HEK293 (cell line): ENCODE data around the gene FRZB.

Source experiments
- CTCF ChIA-PET: fragments of 350-600 bp; formaldehyde crosslinking; extraction: SDS; loops from one replicate; lab custom pipeline; 2021; ENCODE audit warnings: antibody characterized with exemption; lab: Yijun Ruan, JAX
- POLR2A ChIA-PET: fragments of 300-600 bp; formaldehyde crosslinking; extraction: SDS; loops from one replicate; lab custom pipeline; 2020; ENCODE audit warnings: antibody characterized with exemption, inconsistent platforms; lab: Yijun Ruan, JAX
- H3K27ac ChIP-seq: fragments of 200-500 bp; sonication (Bioruptor generic); 2 replicates; pipeline ENCODE4 v1.5.1; 2014; ENCODE audit warnings: low read depth, low read length, control low read depth, inconsistent platforms; ENCODE audit errors: extremely low read depth
- H3K36me3 ChIP-seq, 2 experiments: fragments of 200-500 bp in 1 of 2; sonication (Bioruptor generic) in 1 of 2; 1 replicate in 1 of 2; 2 replicates in 1 of 2; pipeline ENCODE4 v1.5.1; 2014 to 2017; ENCODE audit warnings: inconsistent platforms in 2 of 2, low read length in 2 of 2; ENCODE audit not compliant: control insufficient read depth in 2 of 2, insufficient read depth in 1 of 2
- H3K4me1 ChIP-seq: fragments of 200-500 bp; sonication (Bioruptor generic); 2 replicates; pipeline ENCODE4 v1.5.1; 2014; ENCODE audit warnings: mild to moderate bottlenecking, low read length, inconsistent platforms; ENCODE audit not compliant: control insufficient read depth, insufficient read depth
- H3K4me3 ChIP-seq: 2 replicates; pipeline ENCODE4 v1.5.1; 2011; ENCODE audit warnings: low read depth, mild to moderate bottlenecking, control low read depth, low read length, moderate library complexity
- H3K9me3 ChIP-seq: fragments of 200-500 bp; sonication (Bioruptor generic); 2 replicates; pipeline ENCODE4 v1.5.1; 2014; ENCODE audit warnings: low read depth, low read length, inconsistent platforms; ENCODE audit not compliant: control insufficient read depth, insufficient read depth
- CTCF ChIP-seq: fragments of 450-650 bp; formaldehyde crosslinking; IDR thresholded peaks from 2 replicates; pipeline ENCODE4 v1.5.1; 2016; ENCODE audit warnings: missing biosample characterization, missing genetic modification characterization
- KLF16 ChIP-seq: fragments of 450-650 bp; formaldehyde crosslinking; IDR thresholded peaks from 2 replicates; pipeline ENCODE4 v1.5.1; 2017; ENCODE audit warnings: missing biosample characterization, missing genetic modification characterization
- PBX3 ChIP-seq: sonication (generic); formaldehyde crosslinking; IDR thresholded peaks from 2 replicates; pipeline ENCODE4 v1.8.1; 2022; ENCODE audit warnings: mild to moderate bottlenecking, moderate library complexity, missing genetic modification reagents
- TCF7L2 ChIP-seq: IDR thresholded peaks from 2 replicates; pipeline ENCODE4 v1.6.1; 2011; ENCODE audit warnings: low read depth, mild to moderate bottlenecking, inconsistent platforms, low read length, moderate library complexity, borderline replicate concordance
- ZFP37 ChIP-seq: fragments of 450-650 bp; formaldehyde crosslinking; IDR thresholded peaks from 2 replicates; pipeline ENCODE4 v1.5.1; 2016; ENCODE audit warnings: missing biosample characterization, missing genetic modification characterization
- ZIC2 ChIP-seq: fragments of 450-650 bp; formaldehyde crosslinking; IDR thresholded peaks from 2 replicates; pipeline ENCODE4 v1.5.1; 2016; ENCODE audit warnings: missing biosample characterization, missing genetic modification characterization
- ZNF10 ChIP-seq: fragments of 450-650 bp; formaldehyde crosslinking; IDR thresholded peaks from 2 replicates; pipeline ENCODE4 v1.5.1; 2017; ENCODE audit warnings: missing biosample characterization, missing genetic modification characterization
- ZNF121 ChIP-seq: fragments of 450-650 bp; formaldehyde crosslinking; IDR thresholded peaks from 2 replicates; pipeline ENCODE4 v1.5.1; 2016; ENCODE audit warnings: missing biosample characterization, missing genetic modification characterization
- ZNF140 ChIP-seq: fragments of 450-650 bp; formaldehyde crosslinking; IDR thresholded peaks from 2 replicates; pipeline ENCODE4 v1.5.1; 2016; ENCODE audit warnings: missing biosample characterization, missing genetic modification characterization
- ZNF169 ChIP-seq: fragments of 450-650 bp; formaldehyde crosslinking; IDR thresholded peaks from 2 replicates; pipeline ENCODE4 v1.5.1; 2016; ENCODE audit warnings: missing biosample characterization, missing genetic modification characterization
- ZNF18 ChIP-seq: fragments of 450-650 bp; formaldehyde crosslinking; IDR thresholded peaks from 2 replicates; pipeline ENCODE4 v1.5.1; 2016; ENCODE audit warnings: missing biosample characterization, missing genetic modification characterization
- ZNF221 ChIP-seq: fragments of 450-650 bp; formaldehyde crosslinking; IDR thresholded peaks from 2 replicates; pipeline ENCODE4 v1.5.1; 2017; ENCODE audit warnings: missing biosample characterization, missing genetic modification characterization, borderline replicate concordance
- ZNF23 ChIP-seq: fragments of 450-650 bp; formaldehyde crosslinking; IDR thresholded peaks from 2 replicates; pipeline ENCODE4 v1.5.1; 2016; ENCODE audit warnings: missing biosample characterization, missing genetic modification characterization, borderline replicate concordance
- ZNF302 ChIP-seq: fragments of 450-650 bp; formaldehyde crosslinking; IDR thresholded peaks from 2 replicates; pipeline ENCODE4 v1.5.1; 2016; ENCODE audit warnings: missing biosample characterization, missing genetic modification characterization, low read depth
- ZNF341 ChIP-seq: fragments of 450-650 bp; formaldehyde crosslinking; IDR thresholded peaks from 2 replicates; pipeline ENCODE4; 2016; ENCODE audit warnings: low read depth, missing biosample characterization, missing genetic modification characterization
- ZNF37A ChIP-seq: fragments of 450-650 bp; IDR thresholded peaks from 2 replicates; pipeline ENCODE4 v1.5.1; 2018; ENCODE audit warnings: missing biosample characterization, missing genetic modification characterization
- ZNF391 ChIP-seq: fragments of 450-650 bp; formaldehyde crosslinking; IDR thresholded peaks from 2 replicates; pipeline ENCODE4 v1.5.1; 2016; ENCODE audit warnings: low read depth, missing biosample characterization, missing genetic modification characterization, borderline replicate concordance
- ZNF561 ChIP-seq: fragments of 450-650 bp; IDR thresholded peaks from 2 replicates; pipeline ENCODE4 v1.5.1; 2018; ENCODE audit warnings: missing biosample characterization, missing genetic modification characterization, borderline replicate concordance
- ZNF639 ChIP-seq: fragments of 450-650 bp; formaldehyde crosslinking; IDR thresholded peaks from 2 replicates; pipeline ENCODE4 v1.5.1; 2016; ENCODE audit warnings: missing biosample characterization, missing genetic modification characterization
- ZNF664 ChIP-seq: fragments of 450-650 bp; formaldehyde crosslinking; IDR thresholded peaks from 2 replicates; pipeline ENCODE4 v1.5.1; 2016; ENCODE audit warnings: missing biosample characterization, missing genetic modification characterization
- ZNF704 ChIP-seq: fragments of 450-650 bp; formaldehyde crosslinking; IDR thresholded peaks from 2 replicates; pipeline ENCODE4 v1.5.1; 2016; ENCODE audit warnings: missing biosample characterization, missing genetic modification characterization
- ZNF791 ChIP-seq: fragments of 450-650 bp; formaldehyde crosslinking; IDR thresholded peaks from 2 replicates; pipeline ENCODE4 v1.5.1; 2016; ENCODE audit warnings: missing biosample characterization, missing genetic modification characterization

Gene FRZB

GRCh38 chr2:182890305-182890704 is 23.9 kb upstream of the FRZB start (continued):
- TF ChIP-seq ZNF18 (no peak), ZNF140 (no peak), ZNF169 (no peak), CTCF (no peak), KLF16 (tag by site-specific recombination) (no peak), ZNF121 (tag by site-specific recombination) (no peak), ZNF221 (no peak), ZNF704 (no peak), ZNF23 (tag by site-specific recombination) (no peak), ZNF10 (tag by site-specific recombination) (no peak), TCF7L2 (no peak), ZNF664 (tag by site-specific recombination) (no peak), ZNF37A (tag by site-specific recombination) (no peak), ZNF341 (tag by site-specific recombination) (no peak), PBX3 (no peak), ZNF791 (tag by site-specific recombination) (no peak)

- POLR2A ChIA-PET, result no interaction called here
- CTCF ChIA-PET, result no interaction called here
Measured at GRCh38 chr2:182887753-182888415, 21.4 kb upstream of the FRZB start.

More at GRCh38 chr2:182887753-182888415, 21.4 kb upstream of the FRZB start:
- Histone ChIP-seq H3K27ac (no peak overlapping the region), H3K4me1 (peaks cover 23% of the 10 kb centered on the region; the same call in 1 of the 2 replicates), H3K9me3 (no peaks in the 10 kb centered on the region), H3K4me3 (no peak overlapping the region), H3K36me3 (no peaks in the 10 kb centered on the region)
- no peak for TF ChIP-seq ZFP37 (tag by site-specific recombination)
- no peak for TF ChIP-seq ZIC2 (tag by site-specific recombination)
- no peak for TF ChIP-seq ZNF561 (tag by site-specific recombination)
- TF ChIP-seq ZNF391 (tag by site-specific recombination), result no peak
- no peak for TF ChIP-seq ZNF302
- TF ChIP-seq ZNF639 (tag by site-specific recombination), result no peak
